GM19397 (cell line): ENCODE results near the gene DTNB.
A peak's percentile ranks its signal among the peaks of the same experiment; 100 is the strongest.

Experiments used
- ATAC-seq: cut with Tn5 transposase; IDR thresholded peaks from one replicate; pipeline ENCODE4 v1.9.1; 2021; ENCODE audit warnings: mild to moderate bottlenecking, moderate library complexity; ENCODE audit not compliant: unreplicated experiment

The DTNB gene

DNA sequence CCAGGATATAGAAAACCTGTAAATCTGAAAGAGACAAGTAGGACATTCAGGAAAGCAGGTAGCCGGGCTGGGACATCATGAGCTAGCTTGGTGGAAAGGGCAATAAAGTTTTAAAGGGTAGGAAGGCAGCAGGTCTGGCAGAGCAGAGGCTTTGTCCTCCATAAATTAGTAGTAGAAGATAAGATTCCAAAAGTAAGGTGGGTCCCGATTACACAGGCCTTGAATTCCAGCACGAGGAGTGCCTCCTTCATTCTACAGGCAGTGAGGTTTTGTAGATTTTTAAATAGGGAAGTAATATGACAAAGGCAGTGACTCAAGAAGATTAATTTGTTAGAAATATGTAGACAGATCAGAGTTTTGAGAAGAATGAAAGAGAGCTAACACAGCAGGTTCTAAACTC, 160.7 kb downstream of the DTNB start:
- no peak for ATAC-seq

DNA sequence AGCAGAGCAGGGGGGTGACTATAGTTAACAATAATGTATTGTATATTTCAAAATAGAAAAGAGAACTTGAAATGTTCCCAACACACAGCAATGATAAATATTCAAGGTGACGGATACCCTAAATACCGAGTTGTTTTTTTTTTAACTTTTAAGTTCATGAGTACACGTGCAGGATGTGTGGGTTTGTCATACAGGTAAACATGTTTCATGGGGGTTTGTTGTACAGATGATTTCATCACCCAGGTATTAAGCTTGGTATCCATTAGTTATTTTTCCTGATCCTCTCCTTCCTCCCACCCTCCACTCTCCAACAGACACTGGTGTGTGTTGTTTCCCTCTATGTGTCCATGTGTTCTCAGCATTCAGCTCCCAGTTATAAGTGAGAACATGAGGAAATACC, 167.2 kb downstream of the DTNB start:
- no peak for ATAC-seq

DNA sequence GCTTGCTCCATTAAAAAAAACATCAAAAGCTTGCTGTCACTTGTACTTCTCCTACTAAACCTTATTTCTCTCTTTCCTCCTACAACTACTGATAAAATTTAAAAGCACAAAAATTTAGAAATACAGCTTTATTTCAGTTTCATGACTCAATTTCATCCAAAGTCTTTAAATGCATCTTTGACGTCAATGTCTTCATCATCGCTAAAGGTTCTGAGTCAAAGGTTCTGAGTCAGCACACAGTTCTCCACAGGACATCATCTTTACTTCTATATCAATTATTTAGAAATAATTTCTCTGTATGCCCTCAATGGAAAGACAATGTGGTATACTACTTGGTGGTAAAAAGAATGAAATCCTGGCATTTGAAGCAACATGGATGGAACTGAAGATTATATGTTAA, 167.8 kb downstream of the DTNB start:
- ATAC-seq: no peak

DNA sequence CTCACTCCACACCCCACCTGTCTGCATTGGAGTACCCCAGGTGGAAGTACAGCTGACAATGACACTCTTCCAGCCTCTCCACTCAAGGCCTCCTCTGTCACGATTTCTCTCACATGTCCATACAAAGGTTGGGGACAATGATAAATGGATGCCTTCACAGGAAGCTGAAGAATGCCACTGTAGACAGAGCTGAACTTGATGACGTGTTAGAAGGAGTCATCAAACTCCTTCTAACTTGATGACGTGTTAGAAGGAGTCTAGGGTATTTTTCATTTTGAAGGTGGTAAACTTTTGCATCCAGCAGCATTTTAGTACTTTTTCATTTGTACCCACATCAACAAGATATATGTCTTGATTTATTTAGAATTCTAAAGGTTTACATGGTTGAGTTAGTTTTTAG, 168.2 kb downstream of the DTNB start:
- no peak for ATAC-seq

DNA sequence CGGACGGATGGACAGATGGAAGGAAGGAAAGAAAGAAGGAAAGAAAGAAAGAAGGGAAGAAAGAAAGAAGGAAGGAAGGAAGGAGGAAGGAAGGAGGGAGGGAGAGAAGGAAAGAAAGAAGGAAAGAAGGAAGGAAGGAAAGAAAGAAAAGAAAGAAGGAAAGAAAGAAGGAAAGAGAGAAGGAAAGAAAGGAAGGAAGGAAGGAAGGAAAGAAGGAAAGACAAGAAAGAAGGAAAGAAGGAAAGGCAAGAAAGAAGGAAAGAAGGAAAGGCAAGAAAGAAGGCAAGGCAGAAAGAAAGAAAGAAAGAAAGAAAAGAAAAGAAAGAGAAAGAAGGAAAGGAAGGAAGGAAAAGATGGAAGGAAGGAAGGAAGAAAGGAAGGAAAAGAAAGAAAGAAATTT, 169.1 kb downstream of the DTNB start:
- ATAC-seq: no peak

DNA sequence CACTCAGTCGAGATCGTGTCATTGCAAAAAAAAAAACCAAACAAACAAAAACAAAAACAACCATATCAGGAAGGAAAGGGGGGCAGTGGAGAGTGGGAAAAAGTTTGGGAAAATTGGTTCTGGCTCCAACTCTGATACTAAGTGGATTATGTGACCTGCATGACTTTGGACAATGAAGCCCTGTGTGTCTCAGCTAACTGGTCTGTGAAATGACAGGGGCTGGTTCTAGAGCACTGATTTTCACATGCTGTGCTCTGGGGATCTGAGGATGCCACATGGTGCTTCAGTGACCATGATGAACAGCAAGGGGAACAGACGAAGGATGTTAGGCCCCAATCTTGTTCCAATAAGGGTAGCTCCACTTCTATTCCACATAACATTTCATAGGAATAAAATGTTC, 174.2 kb downstream of the DTNB start:
- ATAC-seq: no peak

DNA sequence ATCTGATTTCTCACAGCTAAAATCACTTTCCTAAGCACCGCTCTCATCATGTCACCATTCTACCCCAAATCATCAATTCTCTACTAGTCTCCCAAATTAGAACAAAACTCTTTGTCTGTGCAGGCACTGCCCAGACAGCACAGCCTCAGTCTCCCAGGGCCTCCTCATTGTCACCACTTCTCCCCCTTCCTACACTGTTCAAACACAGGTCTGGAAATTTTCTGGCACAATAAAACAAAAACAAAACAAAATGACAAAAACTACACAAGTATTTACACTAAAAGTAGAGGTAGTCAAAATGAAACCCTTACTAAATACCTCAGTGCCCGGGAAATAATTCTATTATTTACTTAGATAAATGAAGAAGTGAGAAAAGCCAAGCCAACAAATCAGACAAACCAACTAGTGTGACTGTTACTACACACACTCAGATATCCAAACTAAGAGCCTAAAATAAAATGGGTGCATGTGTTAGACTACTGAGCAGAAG, 175.4 kb downstream of the DTNB start:
- ATAC-seq: no peak

DNA sequence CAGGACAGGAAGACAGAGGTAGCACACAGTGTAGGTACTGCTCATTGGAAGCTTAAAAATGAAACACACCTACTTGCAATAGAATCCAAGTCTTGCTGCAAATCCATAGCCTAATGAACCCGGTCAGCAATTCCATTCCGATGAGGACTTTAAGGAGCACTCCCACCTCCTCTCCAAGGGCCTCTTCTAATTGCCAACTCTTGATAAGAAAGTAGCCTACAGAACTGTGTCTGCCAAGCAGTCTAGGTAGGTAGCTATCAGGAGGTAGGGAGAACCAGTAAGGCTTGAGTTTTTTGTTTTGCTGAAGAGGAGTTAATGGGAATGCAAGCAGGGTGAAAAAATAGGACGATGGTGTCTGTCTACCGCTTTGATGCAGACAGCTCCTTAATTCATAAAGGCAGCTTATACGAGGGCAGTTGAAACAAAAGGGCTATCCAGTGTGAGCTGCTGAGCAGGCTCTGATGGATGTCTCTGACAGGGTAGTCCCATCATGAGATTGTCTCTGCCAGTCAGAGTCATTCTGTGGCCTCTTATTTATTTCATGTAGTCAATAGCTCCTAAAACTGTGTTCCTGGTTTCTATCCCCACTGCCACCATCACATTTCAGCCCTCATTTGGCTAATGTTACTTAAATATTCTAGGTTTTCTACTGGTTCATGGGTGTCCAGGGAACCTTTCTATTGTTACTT, 176.0 kb downstream of the DTNB start:
- ATAC-seq: no peak

DNA sequence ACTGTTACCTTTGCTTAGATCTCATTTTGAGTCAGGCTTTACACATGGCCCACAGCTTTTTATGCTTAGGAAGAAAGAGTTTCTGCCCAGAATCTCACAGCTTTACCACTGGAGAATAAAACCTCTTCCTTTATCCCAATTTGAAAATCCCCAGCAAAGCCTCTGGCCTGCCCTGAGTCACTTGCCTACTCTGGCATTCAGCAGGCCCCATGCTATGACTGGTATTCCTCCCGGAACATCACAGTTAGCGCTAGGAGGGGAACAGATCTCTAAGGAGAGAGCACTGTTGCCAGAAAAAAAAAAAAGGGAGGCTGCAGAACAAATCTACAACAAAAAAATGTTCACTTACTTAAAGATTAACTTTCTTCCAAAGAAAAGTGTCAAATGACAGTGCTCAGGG, 178.8 kb downstream of the DTNB start:
- no peak for ATAC-seq

DNA sequence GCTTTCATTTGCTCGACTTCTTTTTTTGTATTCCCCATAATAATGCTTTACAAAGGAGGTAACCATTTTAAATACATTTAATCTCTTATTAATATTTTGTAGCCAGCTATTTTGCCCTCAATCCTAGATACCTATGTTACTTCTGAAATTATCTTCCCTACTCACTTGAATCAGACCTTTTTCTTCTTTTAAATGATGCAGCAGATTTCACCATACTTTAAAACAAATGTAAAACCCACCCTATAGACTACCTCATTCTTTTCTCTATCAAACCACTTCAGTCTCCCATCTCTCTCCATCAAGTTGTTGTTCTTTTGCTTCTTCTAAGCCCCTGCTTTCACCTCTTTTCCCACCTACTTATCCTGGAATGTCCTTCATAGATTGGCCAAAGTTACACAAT, 180.2 kb downstream of the DTNB start:
- ATAC-seq: no peak

DNA sequence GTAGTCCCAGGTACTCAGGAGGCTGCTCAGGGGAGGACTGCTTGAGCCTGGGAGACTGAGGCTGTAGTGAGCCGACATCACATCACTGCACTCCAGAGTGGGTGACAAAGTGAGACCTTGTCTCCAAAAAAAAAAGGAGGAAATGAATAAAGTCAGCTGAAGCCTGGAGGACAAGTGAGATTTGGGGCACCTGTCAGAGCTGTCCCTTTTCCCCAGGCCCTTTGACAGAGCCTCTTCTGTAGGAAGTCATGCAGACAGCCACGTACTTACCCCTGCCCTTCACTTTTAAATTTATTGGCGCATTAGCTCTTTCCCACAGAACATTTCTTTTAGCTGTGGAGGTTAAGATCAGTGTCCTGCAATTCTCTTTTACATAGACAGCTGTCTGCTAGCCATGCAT, 180.7 kb downstream of the DTNB start:
- no peak for ATAC-seq

DNA sequence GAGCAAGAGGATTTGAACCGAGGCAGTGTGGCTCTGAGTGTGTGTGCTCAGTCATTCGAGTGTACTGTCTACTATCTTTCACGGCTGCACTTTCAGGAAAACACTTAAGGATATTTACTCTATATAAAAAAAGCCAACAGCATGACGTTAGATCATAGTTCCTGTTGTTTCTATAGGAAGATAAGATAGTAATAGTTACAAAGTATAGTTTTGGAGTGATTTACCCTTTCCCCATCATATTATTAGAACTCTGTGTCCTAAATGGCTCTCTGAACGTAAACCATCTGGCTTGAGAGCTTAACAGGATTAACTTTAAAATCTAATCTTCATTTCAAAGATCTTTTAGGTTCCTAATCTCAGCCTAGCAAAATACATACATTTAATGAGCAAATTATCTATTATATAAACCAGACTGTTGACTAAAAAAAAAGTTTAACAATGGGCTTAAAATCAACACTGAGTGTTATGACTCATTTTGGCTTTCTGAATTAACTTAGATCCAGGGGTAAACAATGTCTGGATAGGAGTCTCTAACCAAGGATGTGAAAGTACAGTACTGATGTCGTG, 181.3 kb downstream of the DTNB start:
- ATAC-seq: no peak

DNA sequence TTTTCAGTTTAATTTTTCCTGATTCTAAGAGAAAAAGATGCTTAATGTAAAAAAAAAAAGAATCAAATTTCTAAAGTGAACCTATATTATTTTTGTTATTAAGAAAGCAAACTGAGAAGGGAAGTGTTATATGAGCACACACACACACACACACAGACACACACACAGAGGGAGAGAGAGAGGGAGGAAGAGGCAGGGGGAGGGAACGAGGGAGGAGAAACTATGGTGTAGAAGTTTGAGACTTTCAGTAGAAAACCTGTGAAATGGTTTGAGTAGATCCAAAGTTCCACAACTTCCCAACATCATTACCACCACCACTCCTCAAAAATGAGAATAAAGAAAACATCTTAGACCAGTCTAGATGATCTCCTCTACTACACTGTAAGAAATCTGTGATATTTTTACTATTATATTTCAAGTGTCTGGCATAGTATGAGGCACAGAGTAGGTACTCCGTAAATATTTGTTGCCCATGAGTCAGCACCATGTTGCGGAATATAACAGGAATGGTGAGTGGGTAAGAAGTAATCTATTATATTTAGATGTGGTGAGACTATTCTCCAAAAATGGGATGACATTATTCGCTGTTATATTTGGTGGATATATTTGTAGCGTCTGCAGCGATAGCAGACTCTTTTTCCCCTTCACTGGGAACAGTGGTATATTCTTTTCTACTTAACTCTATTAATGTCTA, 182.2 kb downstream of the DTNB start:
- ATAC-seq: no peak

DNA sequence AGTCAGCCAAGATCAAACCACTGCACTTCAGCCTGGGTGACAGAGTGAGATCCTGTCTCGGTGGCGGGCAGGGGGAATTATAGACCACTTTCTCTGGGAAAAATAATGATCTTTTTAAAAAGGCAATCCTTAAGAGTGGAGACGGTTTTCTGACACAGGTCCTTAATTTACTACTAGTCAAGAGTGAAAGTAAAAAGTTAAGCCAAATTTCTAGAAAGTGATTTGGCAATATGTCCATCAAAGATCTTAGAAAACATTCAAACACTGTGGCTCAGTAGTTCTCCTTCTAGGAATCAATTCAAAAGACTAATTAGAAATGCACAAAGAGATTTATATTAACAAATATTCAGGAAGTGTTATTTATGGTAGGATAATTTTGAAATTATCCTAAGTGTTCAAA, 183.2 kb downstream of the DTNB start:
- no peak for ATAC-seq

DNA sequence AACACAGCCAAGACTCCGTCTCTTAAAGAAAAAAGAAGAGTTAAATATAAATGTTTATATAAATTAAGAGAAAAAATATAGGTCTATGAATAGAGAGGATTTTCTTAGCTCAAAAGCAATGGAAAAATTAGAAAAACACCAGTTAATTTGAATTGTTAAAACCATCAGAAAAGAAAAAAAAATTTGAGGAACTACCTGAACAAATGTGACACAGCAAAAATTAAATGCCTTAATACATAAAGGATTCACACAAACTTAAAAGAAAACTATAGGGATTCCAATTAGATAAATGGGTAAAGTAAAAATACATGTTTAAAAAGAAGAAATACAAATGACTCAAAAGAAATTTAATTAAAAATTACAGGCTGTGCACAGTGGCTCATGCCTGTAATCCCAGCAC, 183.7 kb downstream of the DTNB start:
- ATAC-seq: no peak

DNA sequence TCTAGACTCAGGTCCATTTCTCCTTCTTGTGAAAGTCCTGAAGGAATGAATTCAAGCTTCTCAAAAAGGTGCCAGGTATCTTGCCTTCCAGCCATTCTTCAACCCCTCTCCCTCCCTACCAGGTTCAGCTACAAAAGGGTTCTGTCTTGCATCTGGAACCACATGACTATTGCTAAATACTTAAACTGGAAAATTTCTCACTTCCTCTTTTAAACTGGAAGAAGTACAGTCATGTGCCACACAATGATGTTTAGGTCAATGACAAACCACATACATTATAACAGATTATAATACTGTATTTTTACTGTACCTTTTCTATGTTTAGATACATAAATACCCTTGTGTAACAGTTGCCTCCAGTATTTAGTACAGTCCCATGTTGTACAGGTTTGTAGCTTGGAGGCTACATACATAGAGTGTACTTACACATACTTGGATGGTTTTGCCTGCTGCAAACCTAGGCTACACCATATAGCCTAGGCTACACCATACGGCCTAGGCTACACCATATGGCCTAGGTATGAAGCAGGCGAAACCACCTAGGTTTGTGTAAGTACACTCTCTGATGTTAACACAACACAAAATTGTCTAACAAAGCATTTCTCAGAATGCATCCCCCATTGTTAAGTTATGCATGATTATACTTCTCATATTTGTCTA, 189.6 kb downstream of the DTNB start:
- peak; percentile 56 for ATAC-seq

DNA sequence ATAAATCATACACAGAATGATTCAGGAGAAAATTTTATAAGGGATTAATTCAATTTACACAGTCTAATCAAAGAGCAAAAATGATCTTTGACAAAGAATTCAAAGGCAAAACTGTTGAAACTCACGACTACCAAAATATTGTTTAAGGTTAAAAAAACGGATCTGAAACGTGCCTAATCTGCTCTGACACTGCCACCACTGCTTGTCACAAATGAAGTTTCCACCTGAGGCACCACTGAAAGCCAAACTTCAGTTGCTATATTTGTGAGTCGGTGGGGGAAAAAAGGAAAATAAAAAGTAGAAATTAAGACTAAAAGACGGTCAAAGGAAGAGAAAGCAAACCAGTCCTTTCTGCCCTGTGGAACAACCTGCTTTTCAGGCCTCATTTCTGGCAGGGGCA, 191.0 kb downstream of the DTNB start:
- no peak for ATAC-seq

DNA sequence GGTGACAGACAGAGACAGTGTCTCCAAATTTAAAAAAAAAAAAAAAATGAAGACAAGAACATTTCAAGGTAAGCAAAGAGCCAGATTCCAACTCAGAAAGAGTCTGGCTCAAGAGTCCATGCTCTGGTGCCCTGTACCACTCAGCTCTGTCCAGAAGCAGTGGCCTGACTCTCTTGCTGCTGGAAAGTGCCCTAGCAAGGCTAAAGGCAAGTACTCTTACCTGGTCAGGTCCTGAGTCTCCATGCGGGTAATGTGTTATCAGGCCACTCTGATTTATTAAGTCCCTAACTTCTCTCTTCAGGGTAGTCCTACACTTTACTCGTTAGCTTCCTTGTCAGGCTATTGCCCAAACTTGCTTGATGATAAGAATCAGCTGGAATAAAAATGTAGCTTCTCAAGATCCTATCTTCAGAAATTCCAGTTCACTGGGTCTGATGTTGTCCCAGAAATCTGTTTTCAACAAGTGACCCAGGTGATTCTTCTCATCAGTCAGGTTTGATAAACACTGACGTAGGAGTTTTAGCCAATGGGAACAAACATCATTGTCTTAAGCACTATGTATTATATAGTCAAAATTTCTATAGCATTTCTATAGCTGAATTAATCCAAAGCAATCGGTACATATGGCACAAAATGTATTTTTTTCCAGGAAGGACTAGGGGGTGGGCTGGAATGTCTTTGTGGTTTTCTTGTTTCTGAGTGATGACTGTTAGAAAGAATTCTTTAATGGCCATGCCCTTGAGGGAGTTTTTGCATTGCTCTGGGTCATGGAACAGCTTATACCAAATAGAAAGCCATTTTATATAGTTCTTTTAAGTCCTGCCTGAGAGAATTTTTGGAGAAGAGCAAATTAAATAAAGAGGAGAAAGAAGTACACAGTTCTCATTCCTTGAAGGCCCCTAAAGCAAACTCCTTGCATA, 191.7 kb downstream of the DTNB start:
- no peak for ATAC-seq

DNA sequence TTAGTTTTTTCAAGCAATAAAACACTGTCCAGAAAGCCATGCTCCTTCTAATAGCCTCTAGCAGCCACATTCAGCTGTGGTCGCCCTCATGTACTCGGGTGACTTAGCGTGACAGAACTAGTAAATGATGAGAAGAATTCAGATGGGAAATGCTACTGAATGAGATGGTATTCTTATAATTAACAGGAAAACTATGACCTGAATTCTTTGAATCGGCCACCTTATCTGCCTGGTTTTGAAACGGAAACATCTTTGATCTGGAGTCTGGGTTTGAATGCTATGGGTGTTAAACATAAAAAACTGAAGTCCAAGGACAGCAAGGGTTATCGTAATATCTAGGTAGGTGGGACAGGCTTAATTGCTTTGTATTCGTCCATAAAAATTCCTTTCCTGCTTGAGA, 192.8 kb downstream of the DTNB start:
- no peak for ATAC-seq

DNA sequence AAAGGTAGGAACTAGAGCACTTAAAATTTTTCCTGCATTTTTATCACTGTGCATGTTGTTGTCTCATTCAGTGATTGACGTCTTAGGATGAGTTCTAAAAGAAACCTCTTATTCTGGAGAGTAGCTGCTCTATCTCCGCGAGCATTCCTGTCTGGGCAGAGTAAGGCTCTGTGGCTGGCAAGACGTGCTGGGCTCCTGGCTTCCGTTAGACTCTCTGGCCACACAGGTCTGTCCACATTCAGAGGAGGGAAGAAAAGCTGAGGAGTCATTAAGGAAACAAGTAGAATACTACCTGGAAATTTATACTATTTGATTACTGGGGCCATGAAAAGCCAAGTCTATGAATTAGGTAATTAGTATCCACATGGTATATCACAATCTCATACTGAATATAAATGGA, 193.6 kb downstream of the DTNB start:
- no peak for ATAC-seq

DNA sequence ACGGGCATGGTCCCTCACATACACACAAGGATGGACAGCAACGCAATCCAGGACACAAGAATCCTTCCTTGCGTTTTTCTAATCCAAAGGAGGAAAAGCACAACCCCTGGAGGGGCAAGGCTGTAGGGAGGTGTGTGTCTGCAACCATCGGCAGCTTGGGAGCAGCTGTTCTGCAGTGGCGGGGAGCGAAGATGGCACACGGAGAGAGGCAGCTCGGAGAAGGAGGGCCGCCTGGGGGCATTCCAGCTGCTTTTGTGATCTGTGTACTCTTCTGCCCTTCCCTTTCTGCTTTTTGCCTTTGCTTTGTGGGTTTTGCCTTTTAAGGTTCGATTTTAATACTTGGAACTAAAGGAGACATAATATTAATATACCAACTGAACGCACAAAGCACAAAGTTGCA, 194.6 kb downstream of the DTNB start:
- ATAC-seq: no peak
